ENCODE results near the gene ITPR3. TPM values are rescaled to one million over a fixed set of nuclear protein-coding genes. Genes with fewer than 3 reads are reported as not detected.

Gene ITPR3
- polyA plus RNA-seq, 1 donor (not counting 4 experiments of a cell fraction or from before 2014, with no cell fraction given), result 43.3 TPM

- Histone ChIP-seq H2AFZ (ENCODE audit: control insufficient read depth, low read length) (no peak overlapping the region), H3K27me3 (ENCODE audit: control insufficient read depth, extremely low read depth, insufficient read depth, low read length) (no peaks in the 10 kb centered on the region), H3K79me2 (ENCODE audit: control insufficient read depth, insufficient read depth, low read length) (peaks cover 31% of the 10 kb centered on the region), H3K4me2 (ENCODE audit: control insufficient read depth, extremely low read depth, insufficient read depth, low read depth, low read length) (peak overlapping the region; percentile 93), H3K9me1 (ENCODE audit: control insufficient read depth, extremely low read depth, insufficient read depth, low read length) (no peaks in the 10 kb centered on the region), H4K20me1 (ENCODE audit: control insufficient read depth, extremely low read depth, insufficient read depth, low read length) (peaks cover 8% of the 10 kb centered on the region), H3K9me3 (ENCODE audit: control insufficient read depth, low read depth, low read length) (no peaks in the 10 kb centered on the region), H3K27ac (ENCODE audit: control insufficient read depth, insufficient read depth, low read length) (peak overlapping the region; percentile 2), H3K36me3 (ENCODE audit: control insufficient read depth in 2 of 2, extremely low read depth in 1 of 2, insufficient read depth in 2 of 2, low read length in 2 of 2) (peaks cover 5 to 10% of the 10 kb centered on the region in 2 experiments), H3K4me3 (ENCODE audit: control insufficient read depth in 2 of 3, extremely low read depth in 1 of 3, insufficient read depth in 2 of 3, low read depth in 1 of 3, low read length in 3 of 3) (no peak overlapping the region), H3K9ac (ENCODE audit: control insufficient read depth, extremely low read depth, insufficient read depth, low read length) (no peak overlapping the region), H3K4me1 (ENCODE audit: control insufficient read depth, extremely low read depth, insufficient read depth, low read length) (peaks cover 33% of the 10 kb centered on the region)
- FAIRE-seq (no peak), DNase-seq (ENCODE audit: low read depth, low spot score) (no peak)
- TF ChIP-seq CTCF (optimal IDR thresholded peaks at IDR 0.05 in 1 of 3, IDR thresholded peaks at IDR 0.05 in 1 of 3, conservative IDR thresholded peaks at IDR 0.05 in 1 of 3; ENCODE audit: extremely low read depth in 1 of 3, insufficient read depth in 2 of 3, low read length in 3 of 3) (peak in 1 of 3 experiments; percentile 5), EZH2 (IDR thresholded peaks at IDR 0.05; ENCODE audit: low read length) (no peak)
- dilution Hi-C loops (cut with MboI; ENCODE audit: extremely low pct_ligation_motif_present, low sequenced_read_pairs), result no loop called here
Measured at GRCh38 chr6:33619166-33619840, 1.8 kb upstream of the ITPR3 start.

GRCh38 chr6:33620158-33620855 lies 815 bp upstream of the ITPR3 start:
- Histone ChIP-seq H4K20me1 (ENCODE audit: control insufficient read depth, extremely low read depth, insufficient read depth, low read length) (peaks cover 8% of the 10 kb centered on the region), H3K9me3 (ENCODE audit: control insufficient read depth, low read depth, low read length) (no peaks in the 10 kb centered on the region), H3K4me1 (ENCODE audit: control insufficient read depth, extremely low read depth, insufficient read depth, low read length) (peaks cover 38% of the 10 kb centered on the region), H2AFZ (ENCODE audit: control insufficient read depth, low read length) (peak overlapping the region; percentile 72), H3K4me2 (ENCODE audit: control insufficient read depth, extremely low read depth, insufficient read depth, low read depth, low read length) (peak overlapping the region; percentile 93), H3K79me2 (ENCODE audit: control insufficient read depth, insufficient read depth, low read length) (peaks cover 39% of the 10 kb centered on the region), H3K9me1 (ENCODE audit: control insufficient read depth, extremely low read depth, insufficient read depth, low read length) (no peaks in the 10 kb centered on the region), H3K9ac (ENCODE audit: control insufficient read depth, extremely low read depth, insufficient read depth, low read length) (peak overlapping the region; percentile 92), H3K4me3 (ENCODE audit: control insufficient read depth in 2 of 3, extremely low read depth in 1 of 3, insufficient read depth in 2 of 3, low read depth in 1 of 3, low read length in 3 of 3) (peak overlapping the region; percentile 72 to 96 (median 75)), H3K27me3 (ENCODE audit: control insufficient read depth, extremely low read depth, insufficient read depth, low read length) (no peaks in the 10 kb centered on the region), H3K27ac (ENCODE audit: control insufficient read depth, insufficient read depth, low read length) (peak overlapping the region; percentile 83), H3K36me3 (ENCODE audit: control insufficient read depth in 2 of 2, extremely low read depth in 1 of 2, insufficient read depth in 2 of 2, low read length in 2 of 2) (peaks cover 10 to 17% of the 10 kb centered on the region in 2 experiments)
- DNase-seq (ENCODE audit: low read depth, low spot score), result no peak
- TF ChIP-seq CTCF (optimal IDR thresholded peaks at IDR 0.05 in 1 of 3, IDR thresholded peaks at IDR 0.05 in 1 of 3, conservative IDR thresholded peaks at IDR 0.05 in 1 of 3; ENCODE audit: extremely low read depth in 1 of 3, insufficient read depth in 2 of 3, low read length in 3 of 3) (no peak), EZH2 (IDR thresholded peaks at IDR 0.05; ENCODE audit: low read length) (no peak)
- dilution Hi-C loops (cut with MboI; ENCODE audit: extremely low pct_ligation_motif_present, low sequenced_read_pairs), result no loop called here
- no peak for FAIRE-seq

Data from keratinocyte (primary cell).